IPS-18c (cell line): ENCODE data around the gene MYL9.
A peak's percentile ranks its signal among the peaks of the same experiment; 100 is the strongest.

ENCODE experiments used
- H3K4me3 ChIP-seq: 2 replicates; pipeline ENCODE4 v1.7.0; 2013; ENCODE audit warnings: low read depth, mild to moderate bottlenecking, low read length, moderate library complexity; ENCODE audit not compliant: insufficient read depth
- H3K9me3 ChIP-seq: one replicate; pipeline ENCODE4 v1.6.1; 2013; ENCODE audit warnings: mild to moderate bottlenecking, low read length, moderate library complexity; ENCODE audit not compliant: control insufficient read depth, insufficient read depth

Gene MYL9

GRCh38 chr20:36541227-36541767, at the start of gene MYL9:
MYL9 (plus strand) TSS chr20:36541519; CDS start chr20:36544885, 3,366 bp downstream.
- peak within 1 kb of the TSS; percentile 67 for H3K4me3 ChIP-seq

GRCh38 chr20:36491901-36492617, 49.3 kb upstream of the MYL9 start:
- Histone ChIP-seq H3K4me3 (no peak overlapping the region), H3K9me3 (no peaks in the 10 kb centered on the region)

More at GRCh38 chr20:36541227-36541767, at the start of gene MYL9:
- peaks cover under 1% of the 10 kb centered on the region for H3K9me3 ChIP-seq

GRCh38 chr20:36493051-36493800, 48.1 kb upstream of the MYL9 start:
- no peak overlapping the region for H3K4me3 ChIP-seq
- H3K9me3 ChIP-seq: no peaks in the 10 kb centered on the region

GRCh38 chr20:36493801-36494114, 47.6 kb upstream of the MYL9 start:
- H3K9me3 ChIP-seq: no peaks in the 10 kb centered on the region
- H3K4me3 ChIP-seq: no peak overlapping the region

- Histone ChIP-seq H3K4me3 (no peak overlapping the region), H3K9me3 (no peaks in the 10 kb centered on the region)
Observed at GRCh38 chr20:36496707-36497669, 44.3 kb upstream of the MYL9 start.

- H3K9me3 ChIP-seq: no peaks in the 10 kb centered on the region
Observed at GRCh38 chr20:36497856-36498255, 43.5 kb upstream of the MYL9 start.

GRCh38 chr20:36498386-36499179, 42.7 kb upstream of the MYL9 start:
- Histone ChIP-seq H3K9me3 (no peaks in the 10 kb centered on the region), H3K4me3 (no peak overlapping the region)

More at GRCh38 chr20:36497856-36498255, 43.5 kb upstream of the MYL9 start:
- H3K4me3 ChIP-seq: no peak overlapping the region

- Histone ChIP-seq H3K4me3 (no peak overlapping the region), H3K9me3 (no peaks in the 10 kb centered on the region)
Observed at GRCh38 chr20:36499211-36499610, 42.1 kb upstream of the MYL9 start.

- Histone ChIP-seq H3K9me3 (no peaks in the 10 kb centered on the region), H3K4me3 (no peak overlapping the region)
Observed at GRCh38 chr20:36499723-36500501, 41.4 kb upstream of the MYL9 start.

GRCh38 chr20:36501367-36502006, 39.8 kb upstream of the MYL9 start:
- Histone ChIP-seq H3K9me3 (no peaks in the 10 kb centered on the region), H3K4me3 (no peak overlapping the region)

- no peak overlapping the region for H3K4me3 ChIP-seq
- no peaks in the 10 kb centered on the region for H3K9me3 ChIP-seq
Observed at GRCh38 chr20:36504295-36504694, 37.0 kb upstream of the MYL9 start.

- Histone ChIP-seq H3K4me3 (no peak overlapping the region), H3K9me3 (no peaks in the 10 kb centered on the region)
Observed at GRCh38 chr20:36506253-36506652, 35.1 kb upstream of the MYL9 start.

GRCh38 chr20:36507746-36508145, 33.6 kb upstream of the MYL9 start:
- Histone ChIP-seq H3K9me3 (no peaks in the 10 kb centered on the region), H3K4me3 (no peak overlapping the region)

- H3K9me3 ChIP-seq: no peaks in the 10 kb centered on the region
- no peak overlapping the region for H3K4me3 ChIP-seq
Observed at GRCh38 chr20:36519012-36519719, 22.2 kb upstream of the MYL9 start.

GRCh38 chr20:36519944-36520343, 21.4 kb upstream of the MYL9 start:
- Histone ChIP-seq H3K9me3 (no peaks in the 10 kb centered on the region), H3K4me3 (no peak overlapping the region)
